Retinal pigment epithelial cell (primary cell): Measurements from ENCODE around the gene PCSK5.

Experiments
- DNase-seq: peaks from one replicate; pipeline ENCODE4 v3.0.0-alpha.2; 2010; ENCODE audit warnings: low read depth
- H3K4me3 ChIP-seq: 2 replicates; pipeline ENCODE4 v1.5.1; 2011; ENCODE audit warnings: mild to moderate bottlenecking, low read length, control low read depth, moderate library complexity
- CTCF ChIP-seq: conservative IDR thresholded peaks from 2 replicates; pipeline ENCODE4 v1.5.1; 2011; ENCODE audit warnings: low read depth, low read length, control low read depth, inconsistent platforms

Gene PCSK5

GRCh38 chr9:76181781-76182180 is 291.3 kb downstream of the PCSK5 start:
- TF ChIP-seq CTCF = no peak
- no peak for DNase-seq
- H3K4me3 ChIP-seq = no peak overlapping the region

GRCh38 chr9:76185432-76185831 is 295.0 kb downstream of the PCSK5 start:
- no peak for TF ChIP-seq CTCF
- H3K4me3 ChIP-seq = no peak overlapping the region
- no peak for DNase-seq

GRCh38 chr9:76188286-76188685 is 297.8 kb downstream of the PCSK5 start:
- no peak overlapping the region for H3K4me3 ChIP-seq
- TF ChIP-seq CTCF = no peak
- DNase-seq = no peak

- H3K4me3 ChIP-seq = no peak overlapping the region
- TF ChIP-seq CTCF = no peak
- no peak for DNase-seq
These were observed 298.4 kb downstream of the PCSK5 start for GRCh38 chr9:76188905-76189304.

GRCh38 chr9:76191493-76191892 is 301.0 kb downstream of the PCSK5 start:
- no peak for TF ChIP-seq CTCF
- DNase-seq = no peak
- H3K4me3 ChIP-seq = no peak overlapping the region

- DNase-seq = no peak
- H3K4me3 ChIP-seq = no peak overlapping the region
- TF ChIP-seq CTCF = no peak
These were observed 301.5 kb downstream of the PCSK5 start for GRCh38 chr9:76192013-76192412.

GRCh38 chr9:76194896-76195295 is 304.4 kb downstream of the PCSK5 start:
- DNase-seq = no peak
- TF ChIP-seq CTCF = no peak
- H3K4me3 ChIP-seq = no peak overlapping the region
